ENCODE data around the gene FBXL13. TPM values are rescaled to one million over a fixed set of nuclear protein-coding genes. Genes with fewer than 3 reads are reported as not detected.

The FBXL13 gene
- total RNA-seq, 4 donors from 2014 or later, result 0.40 to 0.95 (median 0.51) TPM

DNA sequence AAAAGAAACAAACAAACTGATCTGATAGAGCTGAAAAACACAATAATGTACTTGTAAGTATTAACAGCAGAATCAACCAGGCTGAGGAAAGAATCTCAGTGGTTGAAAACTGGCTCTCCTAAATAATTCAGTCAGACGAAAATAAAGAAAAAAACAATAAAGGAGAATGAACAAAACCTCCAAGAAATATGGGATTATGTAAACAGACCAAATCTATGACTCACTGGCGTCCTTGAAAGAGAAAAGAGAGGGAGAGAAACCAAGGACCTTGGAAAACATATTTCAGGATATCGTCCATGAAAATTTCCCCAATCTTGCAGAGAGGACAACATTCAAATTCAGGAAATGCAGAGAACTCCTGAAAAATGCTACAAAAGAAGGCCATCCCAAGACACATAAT is 62.9 kb downstream of the FBXL13 start:
- no peaks in the 10 kb centered on the region for H3K36me3 ChIP-seq
- peaks cover 0 to 5% (median 0%) of the 10 kb centered on the region in 3 donors for H3K4me1 ChIP-seq
- H3K9me3 ChIP-seq, result peaks cover 0 to 5% (median 0%) of the 10 kb centered on the region in 3 donors
- WGBS, 2 donors, result 40 to 54% methylated on average over 3 of the region's 3 CpGs
- DNase-seq, result no peak
- no peaks in the 10 kb centered on the region for H3K27me3 ChIP-seq
- intact Hi-C loops (cut with DNase I), result no loop called here
- H3K4me3 ChIP-seq, result no peak overlapping the region
- H3K27ac ChIP-seq, result no peak overlapping the region
- TF ChIP-seq, protein P1, sequence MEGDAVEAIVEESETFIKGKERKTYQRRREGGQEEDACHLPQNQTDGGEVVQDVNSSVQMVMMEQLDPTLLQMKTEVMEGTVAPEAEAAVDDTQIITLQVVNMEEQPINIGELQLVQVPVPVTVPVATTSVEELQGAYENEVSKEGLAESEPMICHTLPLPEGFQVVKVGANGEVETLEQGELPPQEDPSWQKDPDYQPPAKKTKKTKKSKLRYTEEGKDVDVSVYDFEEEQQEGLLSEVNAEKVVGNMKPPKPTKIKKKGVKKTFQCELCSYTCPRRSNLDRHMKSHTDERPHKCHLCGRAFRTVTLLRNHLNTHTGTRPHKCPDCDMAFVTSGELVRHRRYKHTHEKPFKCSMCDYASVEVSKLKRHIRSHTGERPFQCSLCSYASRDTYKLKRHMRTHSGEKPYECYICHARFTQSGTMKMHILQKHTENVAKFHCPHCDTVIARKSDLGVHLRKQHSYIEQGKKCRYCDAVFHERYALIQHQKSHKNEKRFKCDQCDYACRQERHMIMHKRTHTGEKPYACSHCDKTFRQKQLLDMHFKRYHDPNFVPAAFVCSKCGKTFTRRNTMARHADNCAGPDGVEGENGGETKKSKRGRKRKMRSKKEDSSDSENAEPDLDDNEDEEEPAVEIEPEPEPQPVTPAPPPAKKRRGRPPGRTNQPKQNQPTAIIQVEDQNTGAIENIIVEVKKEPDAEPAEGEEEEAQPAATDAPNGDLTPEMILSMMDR (IDR thresholded peaks at IDR 0.05), result no peak
- no peak for TF ChIP-seq POLR2A (IDR thresholded peaks at IDR 0.05)

DNA sequence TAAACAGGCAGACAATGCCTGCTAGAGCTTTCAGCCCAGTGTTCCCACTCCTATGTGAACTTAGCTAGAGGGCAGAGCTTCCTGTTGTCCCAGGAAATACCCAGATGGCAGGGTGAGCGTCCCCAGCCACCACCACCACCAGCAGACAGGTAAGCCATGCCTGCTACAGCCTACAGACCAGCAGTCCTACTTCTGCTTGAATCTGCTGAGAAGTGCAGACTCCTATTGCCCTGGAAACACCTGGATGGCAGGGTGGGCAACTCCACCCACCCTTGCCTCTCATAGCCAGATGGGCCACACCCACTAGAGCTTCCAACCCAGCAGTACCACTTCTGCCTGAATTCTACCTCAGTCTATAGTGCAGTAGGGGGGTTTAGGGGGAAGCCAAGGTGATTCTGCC is 64.4 kb downstream of the FBXL13 start:
- Histone ChIP-seq H3K9me3 (no peaks in the 10 kb centered on the region), H3K36me3 (no peaks in the 10 kb centered on the region), H3K4me1 (peaks cover 0 to 5% (median 0%) of the 10 kb centered on the region in 3 donors), H3K27me3 (no peaks in the 10 kb centered on the region), H3K4me3 (no peak overlapping the region), H3K27ac (no peak overlapping the region)
- intact Hi-C loops (cut with DNase I), result no loop called here
- DNase-seq, result no peak
- WGBS, 2 donors, result no CpG with 5 or more reads among the region's 1 CpG
- TF ChIP-seq, protein P1 (IDR thresholded peaks at IDR 0.05), result no peak

GRCh38 chr7:103009466-103010185 is 65.0 kb downstream of the FBXL13 start:
- WGBS, 2 donors, result 31 to 32% methylated on average over 3 to 4 of the region's 5 CpGs
- no peak for TF ChIP-seq POLR2A (IDR thresholded peaks at IDR 0.05)
- TF ChIP-seq, protein P1 (IDR thresholded peaks at IDR 0.05), result no peak
- DNase-seq, result no peak

GRCh38 chr7:103003004-103003403 is 71.6 kb downstream of the FBXL13 start:
- no peaks in the 10 kb centered on the region for H3K4me1 ChIP-seq
- no peak overlapping the region for H3K27ac ChIP-seq
- no peak for TF ChIP-seq POLR2A (IDR thresholded peaks at IDR 0.05)
- TF ChIP-seq, protein P1 (IDR thresholded peaks at IDR 0.05), result no peak
- intact Hi-C loops (cut with DNase I), result no loop called here
- no peak for DNase-seq
- H3K4me3 ChIP-seq, result no peak overlapping the region
- no peaks in the 10 kb centered on the region for H3K9me3 ChIP-seq
- no peaks in the 10 kb centered on the region for H3K27me3 ChIP-seq
- H3K36me3 ChIP-seq, result no peaks in the 10 kb centered on the region
- 63% methylated on average over 1 of the region's 1 CpG; no CpG with 5 or more reads in 1 of the 2 donors for WGBS, 2 donors

More at GRCh38 chr7:103009466-103010185, 65.0 kb downstream of the FBXL13 start:
- intact Hi-C loops (cut with DNase I), result no loop called here
- Histone ChIP-seq H3K4me1 (peaks cover 0 to 5% (median 0%) of the 10 kb centered on the region in 3 donors), H3K4me3 (no peak overlapping the region), H3K36me3 (no peaks in the 10 kb centered on the region), H3K27me3 (no peaks in the 10 kb centered on the region), H3K9me3 (no peaks in the 10 kb centered on the region), H3K27ac (no peak overlapping the region)

DNA sequence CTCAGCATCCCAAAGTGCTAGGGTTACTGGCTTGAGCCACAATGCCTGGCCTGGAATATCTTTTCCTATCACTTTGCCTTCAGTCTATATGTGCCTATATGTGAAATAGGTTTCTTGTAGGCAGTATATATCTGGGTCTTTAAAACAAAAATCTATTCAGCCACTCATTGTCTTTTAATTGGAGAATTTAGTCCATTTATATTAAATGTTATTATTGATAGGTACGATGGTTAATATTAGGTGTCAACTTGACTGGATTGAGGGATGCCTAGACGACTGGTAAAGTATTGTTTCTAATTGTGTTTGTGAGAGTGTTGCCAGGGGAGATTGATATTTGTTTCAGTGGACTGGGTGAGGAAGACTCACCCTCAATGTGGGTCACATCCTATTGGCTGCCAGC is 73.4 kb downstream of the FBXL13 start:
- intact Hi-C loops (cut with DNase I), result no loop called here
- no peaks in the 10 kb centered on the region for H3K27me3 ChIP-seq
- no peak overlapping the region for H3K4me3 ChIP-seq
- H3K36me3 ChIP-seq, result no peaks in the 10 kb centered on the region
- H3K4me1 ChIP-seq, result no peaks in the 10 kb centered on the region
- 77 to 89% methylated on average over 2 of the region's 2 CpGs for WGBS, 2 donors
- no peak for DNase-seq
- no peaks in the 10 kb centered on the region for H3K9me3 ChIP-seq
- H3K27ac ChIP-seq, result no peak overlapping the region
- TF ChIP-seq, protein P1 (IDR thresholded peaks at IDR 0.05), result no peak
